Uterus (tissue), 4 donors: ENCODE results near the gene VPS37C. TPM values are rescaled to one million over a fixed set of nuclear protein-coding genes. Genes with fewer than 3 reads are reported as not detected.

Experiments used
- DNase-seq, 2 donors: peaks; one replicate each; pipeline ENCODE4 v3.0.0-alpha.2; 2019 to 2020
- H3K27ac ChIP-seq, 2 donors: fragments of 200-600 bp; sonication (generic); 1 replicate in 1 of 2; 2 replicates in 1 of 2; pipeline ENCODE4 v1.5.1; 2016 to 2018
- H3K27me3 ChIP-seq, 2 donors: fragments of 200-600 bp; sonication (generic); one replicate each; pipeline ENCODE4 v1.5.1; 2018 to 2019; ENCODE audit warnings: control low read depth in 1 of 2
- H3K36me3 ChIP-seq, 2 donors: fragments of 200-600 bp; sonication (generic); one replicate each; pipeline ENCODE4 v1.5.1; 2019; ENCODE audit warnings: control low read depth in 1 of 2
- H3K4me1 ChIP-seq, 2 donors: fragments of 200-600 bp; sonication (generic); one replicate each; pipeline ENCODE4 v1.5.1; 2018 to 2019; ENCODE audit warnings: control low read depth in 1 of 2
- H3K4me3 ChIP-seq, 2 donors: fragments of 200-600 bp; sonication (generic); 1 replicate in 1 of 2; 2 replicates in 1 of 2; pipeline ENCODE4 v1.5.1; 2018 to 2019; ENCODE audit warnings: mild to moderate bottlenecking in 1 of 2
- H3K9me3 ChIP-seq, 2 donors: fragments of 200-600 bp; sonication (generic); one replicate each; pipeline ENCODE4 v1.5.1; 2019; ENCODE audit warnings: control low read depth in 1 of 2
- CTCF ChIP-seq, 4 experiments: fragments of 200-600 bp in 2 of 4; fragments of 450-650 bp in 2 of 4; sonication (generic) in 2 of 4; IDR thresholded peaks; one replicate each; pipeline ENCODE4 v1.5.1; 2016 to 2019; ENCODE audit warnings: antibody characterized with exemption in 4 of 4, mild to moderate bottlenecking in 2 of 4, moderate library complexity in 1 of 4
- POLR2A ChIP-seq, 2 donors: fragments of 450-650 bp; IDR thresholded peaks; one replicate each; pipeline ENCODE4 v1.6.1; 2016; ENCODE audit warnings: antibody characterized with exemption in 2 of 2, mild to moderate bottlenecking in 1 of 2, moderate library complexity in 1 of 2
- intact Hi-C: fragments of 100-400 bp; cut with DNase I; formaldehyde crosslinking; loops from one replicate; pipeline ENCODE4 v1.15.1; 2023; ENCODE audit warnings: low total_unique reads
- total RNA-seq, 4 donors: library from RNA; depleted of rRNA in 3 of 4; stranded (reverse); fragments of >200 nt in 3 of 4; gene quantifications; one replicate each; pipeline versions ENCODE4 v1.1.0 to v1.2.4, GENCODE V29; 2014 to 2023
- donor health status: DM: yes; HTN: yes; CAD: no.

VPS37C gene
- total RNA-seq, 4 donors from 2014 or later: 0.26 to 26.3 (median 13.3) TPM

- no peak for DNase-seq
- H3K9me3 ChIP-seq: no peaks in the 10 kb centered on the region
- intact Hi-C loops: no loop called here
- no peak overlapping the region for H3K27ac ChIP-seq
- no peak overlapping the region for H3K4me3 ChIP-seq
- H3K4me1 ChIP-seq: no peaks in the 10 kb centered on the region
- TF ChIP-seq POLR2A (IDR thresholded peaks at IDR 0.05) (no peak), CTCF (IDR thresholded peaks at IDR 0.05) (no peak)
- no peaks in the 10 kb centered on the region for H3K36me3 ChIP-seq
- no peaks in the 10 kb centered on the region for H3K27me3 ChIP-seq
These were observed 48.7 kb downstream of the VPS37C start for GRCh38 chr11:61112575-61112974.

GRCh38 chr11:61111786-61112517, 49.3 kb downstream of the VPS37C start:
- no peak for DNase-seq
- no peak overlapping the region for H3K27ac ChIP-seq
- no peaks in the 10 kb centered on the region for H3K36me3 ChIP-seq
- intact Hi-C loops: no loop called here
- H3K27me3 ChIP-seq: no peaks in the 10 kb centered on the region
- no peaks in the 10 kb centered on the region for H3K9me3 ChIP-seq
- H3K4me1 ChIP-seq: no peaks in the 10 kb centered on the region
- no peak for TF ChIP-seq CTCF (IDR thresholded peaks at IDR 0.05)
- no peak for TF ChIP-seq POLR2A (IDR thresholded peaks at IDR 0.05)
- no peak overlapping the region for H3K4me3 ChIP-seq

DNA sequence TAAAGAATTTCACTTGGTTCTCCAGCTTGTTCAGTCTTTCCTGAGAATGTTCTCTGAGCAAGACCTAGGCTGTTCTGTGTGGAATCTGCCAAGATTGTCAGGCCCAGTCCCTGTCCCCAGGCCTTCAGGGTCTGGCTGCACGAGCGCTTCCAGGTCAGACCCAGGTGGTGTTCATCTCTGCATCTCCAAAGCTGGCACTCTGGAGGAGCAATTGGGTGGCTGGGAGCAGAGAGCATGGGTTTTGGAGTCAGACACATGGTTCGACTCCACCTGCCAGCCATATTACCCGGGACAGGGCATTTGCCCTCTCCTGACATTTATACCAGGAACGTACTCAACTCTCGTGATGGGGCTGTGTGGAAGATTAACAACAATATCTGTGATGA, 50.2 kb downstream of the VPS37C start:
- no peak for TF ChIP-seq POLR2A (IDR thresholded peaks at IDR 0.05)
- TF ChIP-seq CTCF (IDR thresholded peaks at IDR 0.05): no peak
- no peak for DNase-seq
- H3K4me1 ChIP-seq: no peaks in the 10 kb centered on the region
- H3K27me3 ChIP-seq: no peaks in the 10 kb centered on the region
- H3K36me3 ChIP-seq: no peaks in the 10 kb centered on the region
- no peak overlapping the region for H3K27ac ChIP-seq
- intact Hi-C loops: no loop called here
- no peaks in the 10 kb centered on the region for H3K9me3 ChIP-seq
- H3K4me3 ChIP-seq: no peak overlapping the region

GRCh38 chr11:61110255-61111049, 50.8 kb downstream of the VPS37C start:
- H3K9me3 ChIP-seq: no peaks in the 10 kb centered on the region
- no peak for TF ChIP-seq CTCF (IDR thresholded peaks at IDR 0.05)
- no peak overlapping the region for H3K27ac ChIP-seq
- no peaks in the 10 kb centered on the region for H3K27me3 ChIP-seq
- H3K4me3 ChIP-seq: no peak overlapping the region
- no peaks in the 10 kb centered on the region for H3K4me1 ChIP-seq
- intact Hi-C loops: no loop called here
- DNase-seq: no peak
- no peaks in the 10 kb centered on the region for H3K36me3 ChIP-seq

DNA sequence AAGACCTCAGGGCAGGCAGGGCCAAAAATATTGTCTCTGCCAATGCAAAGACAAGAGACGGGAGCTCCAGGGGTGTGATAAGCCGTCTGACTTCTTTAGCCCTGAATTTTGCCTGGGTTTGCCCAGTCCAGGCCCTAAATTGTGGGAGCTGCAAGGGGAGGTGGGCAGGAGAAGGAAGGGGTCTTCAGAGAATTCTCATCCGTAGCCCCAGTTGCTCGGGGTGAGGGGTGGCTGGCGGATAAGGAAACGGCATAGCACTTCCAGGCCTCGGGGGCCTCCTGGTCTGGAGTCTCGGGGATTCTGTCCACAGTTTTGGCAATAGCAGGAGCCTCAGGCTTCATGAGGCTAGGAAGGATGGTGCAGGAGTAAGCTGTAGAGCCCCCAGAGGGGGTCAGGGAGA, 51.6 kb downstream of the VPS37C start:
- Histone ChIP-seq H3K27me3 (no peaks in the 10 kb centered on the region), H3K27ac (no peak overlapping the region), H3K9me3 (no peaks in the 10 kb centered on the region), H3K4me1 (no peaks in the 10 kb centered on the region), H3K36me3 (no peaks in the 10 kb centered on the region), H3K4me3 (no peak overlapping the region)
- no peak for TF ChIP-seq POLR2A (IDR thresholded peaks at IDR 0.05)
- no peak for TF ChIP-seq CTCF (IDR thresholded peaks at IDR 0.05)
- intact Hi-C loops: no loop called here
- no peak for DNase-seq
